H1 (cell line): ENCODE measurements around the gene LHX5. TPM values are rescaled to one million over a fixed set of nuclear protein-coding genes. Genes with fewer than 3 reads are reported as not detected.

Experiments used
- BRCA1 ChIP-seq: IDR thresholded peaks from 2 replicates; pipeline ENCODE4 v1.6.1; 2012; ENCODE audit warnings: low read depth, low read length, improper control_type of control experiment
- EGR1 ChIP-seq: IDR thresholded peaks from 2 replicates; pipeline ENCODE4 v1.6.1; 2011; ENCODE audit warnings: low read depth, low read length, borderline replicate concordance
- FOSL1 ChIP-seq: IDR thresholded peaks from 2 replicates; pipeline ENCODE4 v1.6.1; 2011; ENCODE audit warnings: mild to moderate bottlenecking, low read depth, low read length, moderate library complexity; ENCODE audit not compliant: insufficient read depth
- GABPA ChIP-seq: IDR thresholded peaks from 2 replicates; pipeline ENCODE4 v1.6.1; 2011; ENCODE audit warnings: mild to moderate bottlenecking, low read length, moderate library complexity, borderline replicate concordance; ENCODE audit not compliant: insufficient read depth
- GTF2F1 ChIP-seq: IDR thresholded peaks from 2 replicates; pipeline ENCODE4 v1.6.1; 2012; ENCODE audit warnings: low read depth, low read length, improper control_type of control experiment, borderline replicate concordance
- KDM1A ChIP-seq: fragments of 200-600, 300-600 bp; sonication (generic); IDR thresholded peaks from 2 replicates; pipeline ENCODE4 v1.7.1; 2016; ENCODE audit warnings: mild to moderate bottlenecking, low read length, borderline replicate concordance
- MAFK ChIP-seq: IDR thresholded peaks from 2 replicates; pipeline ENCODE4 v1.6.1; 2012; ENCODE audit warnings: low read depth, mild to moderate bottlenecking, improper control_type of control experiment, low read length
- POLR2AphosphoS5 ChIP-seq: IDR thresholded peaks from 2 replicates; pipeline ENCODE4 v1.6.1; 2011; ENCODE audit warnings: low read depth, low read length
- TCF12 ChIP-seq: IDR thresholded peaks from 2 replicates; pipeline ENCODE4 v1.6.1; 2011; ENCODE audit warnings: low read depth, mild to moderate bottlenecking, low read length
- polyA plus RNA-seq, 7 experiments: library from polyadenylated mRNA; depleted of rRNA in 3 of 7; stranded (reverse) in 5 of 7; unstranded in 2 of 7; fragments of >200 nt in 5 of 7; fragments of 200-250 nt in 2 of 7; gene quantifications; 1 replicate in 5 of 7; 2 replicates in 1 of 7; 4 replicates in 1 of 7; pipeline versions ENCODE4 v1.2.1 to v1.2.3, GENCODE V29; 2011 to 2013; ENCODE audit warnings: missing spikeins in 2 of 7, mixed read lengths in 2 of 7
- total RNA-seq: library from RNA; stranded (reverse); fragmentation: NEBNext Ultra II Directional; extraction: Animal tissue kit (Norgen Biotek cat#: 25700); gene quantifications from 2 replicates; pipeline ENCODE4 v1.2.1, GENCODE V29; 2021
- TF ChIP-seq, protein P1 (sequence below), 3 experiments: IDR thresholded peaks; 1 replicate in 2 of 3; 2 replicates in 1 of 3; pipeline versions ENCODE4 v1.5.1 to v1.6.1; 2011; ENCODE audit warnings: low read length in 3 of 3, mild to moderate bottlenecking in 3 of 3, inconsistent platforms in 2 of 3, low read depth in 1 of 3, moderate library complexity in 1 of 3; ENCODE audit not compliant: insufficient read depth in 1 of 3; ENCODE audit errors: control extremely low read depth in 1 of 3

The LHX5 gene
- total and polyA plus RNA-seq, 2 of the 8 experiments (the other 6 are each of a cell fraction or from before 2014, with no cell fraction given), result 0.47 to 1.1 TPM

- TF ChIP-seq KDM1A, result no peak
- TF ChIP-seq EGR1, result no peak
- TF ChIP-seq MAFK, result no peak
- TF ChIP-seq BRCA1, result no peak
- no peak for TF ChIP-seq FOSL1
- no peak for TF ChIP-seq GTF2F1
- TF ChIP-seq, protein P1, sequence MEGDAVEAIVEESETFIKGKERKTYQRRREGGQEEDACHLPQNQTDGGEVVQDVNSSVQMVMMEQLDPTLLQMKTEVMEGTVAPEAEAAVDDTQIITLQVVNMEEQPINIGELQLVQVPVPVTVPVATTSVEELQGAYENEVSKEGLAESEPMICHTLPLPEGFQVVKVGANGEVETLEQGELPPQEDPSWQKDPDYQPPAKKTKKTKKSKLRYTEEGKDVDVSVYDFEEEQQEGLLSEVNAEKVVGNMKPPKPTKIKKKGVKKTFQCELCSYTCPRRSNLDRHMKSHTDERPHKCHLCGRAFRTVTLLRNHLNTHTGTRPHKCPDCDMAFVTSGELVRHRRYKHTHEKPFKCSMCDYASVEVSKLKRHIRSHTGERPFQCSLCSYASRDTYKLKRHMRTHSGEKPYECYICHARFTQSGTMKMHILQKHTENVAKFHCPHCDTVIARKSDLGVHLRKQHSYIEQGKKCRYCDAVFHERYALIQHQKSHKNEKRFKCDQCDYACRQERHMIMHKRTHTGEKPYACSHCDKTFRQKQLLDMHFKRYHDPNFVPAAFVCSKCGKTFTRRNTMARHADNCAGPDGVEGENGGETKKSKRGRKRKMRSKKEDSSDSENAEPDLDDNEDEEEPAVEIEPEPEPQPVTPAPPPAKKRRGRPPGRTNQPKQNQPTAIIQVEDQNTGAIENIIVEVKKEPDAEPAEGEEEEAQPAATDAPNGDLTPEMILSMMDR (IDR thresholded peaks at IDR 0.05; ENCODE audit: control extremely low read depth in 1 of 3, insufficient read depth in 1 of 3, low read depth in 1 of 3, low read length in 3 of 3), result no peak
- no peak for TF ChIP-seq POLR2AphosphoS5
- TF ChIP-seq GABPA, result no peak
- TF ChIP-seq TCF12, result no peak
Measured at GRCh38 chr12:113467142-113467501, 4.5 kb downstream of the LHX5 start (continued).
